ENCODE results near the gene EFNB2. TPM values are rescaled to one million over a fixed set of nuclear protein-coding genes. Genes with fewer than 3 reads are reported as not detected.

EFNB2 gene
- total and polyA plus RNA-seq, 2 donors from 2014 or later, result 12.7 to 32.8 TPM

- DNase-seq (no peak), FAIRE-seq (no peak)
- no peak overlapping the region for H3K9ac ChIP-seq (ENCODE audit: low read length in 3 of 3)
- no peak overlapping the region for H3K4me3 ChIP-seq (ENCODE audit: low read length in 3 of 3)
- no peaks in the 10 kb centered on the region for H3K9me3 ChIP-seq (ENCODE audit: control insufficient read depth in 2 of 3, insufficient read depth in 1 of 3, low read length in 3 of 3)
- TF ChIP-seq CTCF (IDR thresholded peaks at IDR 0.05; ENCODE audit: borderline replicate concordance, extremely low read depth, insufficient read depth), result no peak
- intact Hi-C loops (cut with DNase I), result no loop called here
- H3K27ac ChIP-seq (ENCODE audit: low read depth in 2 of 2, low read length in 2 of 2), result no peak overlapping the region
- peaks cover 0 to 2% (median 0%) of the 10 kb centered on the region in 3 donors for H3K36me3 ChIP-seq (ENCODE audit: control insufficient read depth in 2 of 3, insufficient read depth in 3 of 3, low read length in 3 of 3)
- H3K27me3 ChIP-seq (ENCODE audit: control insufficient read depth, insufficient read depth, low read length), result no peaks in the 10 kb centered on the region
- H3K4me1 ChIP-seq (ENCODE audit: control insufficient read depth in 2 of 3, insufficient read depth in 2 of 3, low read depth in 1 of 3, low read length in 3 of 3), result no peaks in the 10 kb centered on the region
Observed at GRCh38 chr13:106506286-106506685, 29.2 kb downstream of the EFNB2 start.

- no peak overlapping the region for H3K27ac ChIP-seq (ENCODE audit: low read depth in 2 of 2, low read length in 2 of 2)
- H3K36me3 ChIP-seq (ENCODE audit: control insufficient read depth in 2 of 3, insufficient read depth in 3 of 3, low read length in 3 of 3), result peaks cover 0 to 2% (median 0%) of the 10 kb centered on the region in 3 donors
- intact Hi-C loops (cut with DNase I), result no loop called here
- H3K9me3 ChIP-seq (ENCODE audit: control insufficient read depth in 2 of 3, insufficient read depth in 1 of 3, low read length in 3 of 3), result no peaks in the 10 kb centered on the region
- H3K4me1 ChIP-seq (ENCODE audit: control insufficient read depth in 2 of 3, insufficient read depth in 2 of 3, low read depth in 1 of 3, low read length in 3 of 3), result no peaks in the 10 kb centered on the region
- DNase-seq (no peak), FAIRE-seq (no peak)
- no peaks in the 10 kb centered on the region for H3K27me3 ChIP-seq (ENCODE audit: control insufficient read depth, insufficient read depth, low read length)
- H3K4me3 ChIP-seq (ENCODE audit: low read length in 3 of 3), result no peak overlapping the region
- TF ChIP-seq CTCF (IDR thresholded peaks at IDR 0.05; ENCODE audit: borderline replicate concordance, extremely low read depth, insufficient read depth), result no peak
- H3K9ac ChIP-seq (ENCODE audit: low read length in 3 of 3), result no peak overlapping the region
Observed at GRCh38 chr13:106505732-106506131, 29.7 kb downstream of the EFNB2 start.

DNA sequence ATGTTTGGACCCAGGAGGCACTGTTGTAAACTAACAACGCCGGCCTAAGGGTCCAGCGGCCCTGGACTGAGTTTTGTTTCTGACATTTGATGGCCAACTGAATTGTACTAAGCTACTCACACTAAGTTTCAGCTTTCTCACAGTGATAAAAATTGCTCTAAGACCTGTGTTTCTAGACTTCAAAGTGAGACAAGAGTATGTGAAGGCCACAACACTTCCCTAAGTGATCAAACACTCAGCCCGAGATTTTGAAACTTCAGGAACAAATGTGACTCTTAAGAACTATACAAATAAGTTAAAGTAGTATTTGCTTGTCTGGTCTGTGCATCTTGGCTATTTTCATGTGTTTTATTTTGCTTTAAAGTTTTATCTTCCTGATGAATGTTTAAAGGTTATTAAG, 30.2 kb downstream of the EFNB2 start:
- no peaks in the 10 kb centered on the region for H3K4me1 ChIP-seq (ENCODE audit: control insufficient read depth in 2 of 3, insufficient read depth in 2 of 3, low read depth in 1 of 3, low read length in 3 of 3)
- no peak overlapping the region for H3K4me3 ChIP-seq (ENCODE audit: low read length in 3 of 3)
- no peaks in the 10 kb centered on the region for H3K9me3 ChIP-seq (ENCODE audit: control insufficient read depth in 2 of 3, insufficient read depth in 1 of 3, low read length in 3 of 3)
- DNase-seq (no peak), FAIRE-seq (no peak)
- H3K36me3 ChIP-seq (ENCODE audit: control insufficient read depth in 2 of 3, insufficient read depth in 3 of 3, low read length in 3 of 3), result peaks cover 0 to 1% (median 0%) of the 10 kb centered on the region in 3 donors
- no peak overlapping the region for H3K27ac ChIP-seq (ENCODE audit: low read depth in 2 of 2, low read length in 2 of 2)
- H3K27me3 ChIP-seq (ENCODE audit: control insufficient read depth, insufficient read depth, low read length), result no peaks in the 10 kb centered on the region
- no peak overlapping the region for H3K9ac ChIP-seq (ENCODE audit: low read length in 3 of 3)
- intact Hi-C loops (cut with DNase I), result no loop called here
- no peak for TF ChIP-seq CTCF (IDR thresholded peaks at IDR 0.05; ENCODE audit: borderline replicate concordance, extremely low read depth, insufficient read depth)
